Right kidney (tissue), 9 donors: Measurements from ENCODE around the gene SAYSD1.
"Not testable (repeated sequence)": the region's sequence is repeated elsewhere in the genome, so short reads cannot be mapped to it uniquely, and the experiment has no call there.

Experiments
- DNase-seq: peaks from one replicate; pipeline ENCODE4 v3.0.0-alpha.2; 2016
- long read RNA-seq, 8 donors: transcript quantifications; one replicate each; lab custom pipeline, GENCODE V29; 2026

Gene SAYSD1, protein sequence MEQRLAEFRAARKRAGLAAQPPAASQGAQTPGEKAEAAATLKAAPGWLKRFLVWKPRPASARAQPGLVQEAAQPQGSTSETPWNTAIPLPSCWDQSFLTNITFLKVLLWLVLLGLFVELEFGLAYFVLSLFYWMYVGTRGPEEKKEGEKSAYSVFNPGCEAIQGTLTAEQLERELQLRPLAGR
- long read RNA-seq, donor 1, transcript SAYSD1-201 (2 exons, 2,020 nt): major isoform, 9 of 10 reads
- long read RNA-seq, donor 1, partial matches to known transcripts: 0 of 10 reads
- long read RNA-seq, donor 1, other reads (novel, unspliced or antisense): 0 of 10 reads
- long read RNA-seq, donor 2, transcript SAYSD1-201 (2 exons, 2,020 nt): major isoform, 5 of 5 reads
- long read RNA-seq, donor 2, partial matches to known transcripts: 0 of 5 reads
- long read RNA-seq, donor 2, other reads (novel, unspliced or antisense): 0 of 5 reads
- long read RNA-seq, donor 3, partial matches to known transcripts: 0 of 5 reads
- long read RNA-seq, donor 3, other reads (novel, unspliced or antisense): 0 of 5 reads
- long read RNA-seq, donor 4, transcript SAYSD1-201 (2 exons, 2,020 nt): major isoform, 6 of 6 reads
- long read RNA-seq, donor 4, partial matches to known transcripts: 0 of 6 reads
- long read RNA-seq, donor 4, other reads (novel, unspliced or antisense): 0 of 6 reads
- long read RNA-seq, donor 5, transcript SAYSD1-201 (2 exons, 2,020 nt): major isoform, 8 of 8 reads
- long read RNA-seq, donor 5, partial matches to known transcripts: 0 of 8 reads
- long read RNA-seq, donor 5, other reads (novel, unspliced or antisense): 0 of 8 reads
- long read RNA-seq, donor 6, transcript SAYSD1-201 (2 exons, 2,020 nt): major isoform, 10 of 12 reads
- long read RNA-seq, donor 6, partial matches to known transcripts: 0 of 12 reads
- long read RNA-seq, donor 6, other reads (novel, unspliced or antisense): 0 of 12 reads
- long read RNA-seq, donor 7, transcript SAYSD1-201 (2 exons, 2,020 nt): major isoform, 10 of 12 reads
- long read RNA-seq, donor 7, partial matches to known transcripts: 0 of 12 reads
- long read RNA-seq, donor 7, other reads (novel, unspliced or antisense): 0 of 12 reads
- long read RNA-seq, donor 8, transcript SAYSD1-201 (2 exons, 2,020 nt): major isoform, 10 of 17 reads
- long read RNA-seq, donor 8, partial matches to known transcripts: 5 of 17 reads
- long read RNA-seq, donor 8, other reads (novel, unspliced or antisense): 0 of 17 reads

- peak; percentile 96 for DNase-seq
Observed at GRCh38 chr6:39114704-39115599, at the start of gene SAYSD1. SAYSD1 (minus strand) TSS chr6:39115186; CDS start chr6:39115089, 97 bp downstream.

- DNase-seq: no peak
Observed at GRCh38 chr6:39157511-39157910, 42.5 kb upstream of the SAYSD1 start.

DNA sequence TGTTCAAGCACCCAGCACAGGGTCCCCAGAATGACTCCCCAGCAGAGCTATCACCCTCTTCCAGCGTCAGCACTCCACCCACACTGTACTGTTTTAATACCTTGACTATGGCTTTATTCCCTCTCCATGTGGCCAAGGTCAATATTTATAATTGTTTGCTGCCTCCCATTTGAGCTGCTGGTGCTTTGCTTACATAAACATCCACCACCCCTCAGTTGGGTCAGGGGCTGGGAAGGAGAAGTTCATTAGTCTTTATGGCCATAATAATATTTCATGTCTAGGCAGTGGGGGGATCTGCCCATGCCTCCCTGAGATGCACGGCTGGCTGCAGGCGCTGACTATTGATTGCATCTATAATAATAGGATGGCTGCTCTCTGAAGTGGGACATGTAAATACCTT lies 41.8 kb upstream of the SAYSD1 start:
- DNase-seq: no peak

DNA sequence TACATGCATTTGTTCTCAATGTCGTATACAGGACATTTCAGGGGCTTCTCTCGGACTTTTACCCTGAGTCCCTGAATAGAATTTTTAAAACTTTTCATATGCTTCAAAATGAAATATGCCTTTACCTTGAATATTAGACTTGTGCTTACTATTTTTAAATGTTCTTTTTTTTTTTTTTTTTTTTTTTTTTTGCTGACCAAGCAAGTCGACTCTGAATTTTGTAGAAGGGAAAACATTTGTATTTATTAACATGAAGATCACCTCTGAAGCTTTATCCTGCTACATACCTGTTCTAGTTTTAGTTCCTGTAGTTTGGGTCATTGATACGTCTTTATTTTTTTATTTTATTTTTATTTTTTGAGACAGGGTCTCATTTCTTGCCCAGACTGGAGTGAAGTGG lies 39.7 kb upstream of the SAYSD1 start:
- DNase-seq: no peak

- no peak for DNase-seq
Observed at GRCh38 chr6:39153766-39154397, 38.9 kb upstream of the SAYSD1 start.

DNA sequence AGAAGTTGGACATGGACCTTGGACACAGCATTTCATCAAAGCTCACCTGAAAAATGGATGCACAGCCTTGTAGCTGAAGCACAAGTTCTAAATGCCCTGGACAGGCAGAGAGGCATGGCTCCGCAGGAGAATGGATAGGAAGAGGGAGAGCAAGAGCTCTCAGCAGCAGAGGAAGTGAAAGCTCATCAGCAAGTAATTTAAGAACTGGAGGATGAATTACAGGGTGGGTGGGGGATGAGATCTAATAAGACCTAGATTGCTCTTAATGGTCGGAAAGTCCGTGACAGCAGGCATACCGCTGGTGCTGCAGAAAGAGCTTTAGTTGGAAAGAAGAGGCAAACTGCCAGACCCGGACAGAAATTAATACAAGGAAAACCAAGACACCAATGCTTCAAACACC lies 37.3 kb upstream of the SAYSD1 start:
- no peak for DNase-seq

DNA sequence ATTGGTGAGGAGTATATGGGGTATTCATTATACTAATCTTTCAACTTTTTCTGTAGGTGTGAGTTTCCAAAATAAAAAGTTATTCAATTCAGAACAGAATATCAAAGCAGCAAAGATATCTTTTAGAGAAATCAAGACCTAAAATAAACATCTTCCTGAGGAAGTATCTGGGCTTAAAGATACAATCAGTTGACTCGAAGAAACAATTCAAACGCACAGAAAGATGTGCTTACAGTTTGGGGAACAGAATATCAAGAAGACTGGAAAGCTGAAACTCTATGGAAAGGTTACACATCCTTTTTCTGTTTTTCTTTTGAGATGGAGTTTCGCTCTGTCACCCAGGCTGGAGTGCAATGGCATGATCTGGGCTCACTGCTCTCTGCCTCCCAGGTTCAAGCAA lies 36.2 kb upstream of the SAYSD1 start:
- DNase-seq: no peak

DNA sequence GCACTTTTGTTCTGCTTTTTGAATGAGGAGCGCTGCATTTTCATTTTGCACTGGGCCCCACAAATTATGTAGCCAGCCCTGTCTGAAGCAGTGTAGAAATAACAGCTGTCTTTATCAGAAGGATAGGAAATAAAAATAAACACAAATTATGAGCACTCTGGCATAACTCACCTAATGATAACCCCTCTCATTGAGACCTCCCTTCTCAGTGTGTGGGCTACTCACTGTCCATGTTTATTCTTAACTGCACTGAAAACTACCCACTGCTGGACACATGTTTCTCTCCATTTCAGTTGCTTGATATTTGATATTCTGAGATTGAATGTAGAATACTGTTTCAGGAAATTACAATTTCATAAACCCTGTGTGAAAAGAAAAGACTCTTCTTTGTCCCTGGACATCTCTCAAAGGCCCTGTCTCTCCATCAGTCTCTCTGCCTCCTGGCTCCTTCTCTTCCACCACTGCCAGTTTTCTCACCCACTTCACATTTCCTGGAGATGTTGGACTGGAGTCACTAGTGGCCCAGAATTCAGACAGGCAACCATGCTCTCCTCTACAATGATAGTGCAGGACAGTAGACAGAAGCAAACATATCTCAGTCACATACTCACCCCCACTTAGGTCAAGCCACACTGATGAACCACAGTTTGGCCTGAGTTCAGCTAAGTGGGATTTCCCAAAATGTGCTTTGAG lies 29.6 kb upstream of the SAYSD1 start:
- DNase-seq: no peak

GRCh38 chr6:39143238-39143930 lies 28.4 kb upstream of the SAYSD1 start:
- no peak for DNase-seq

- DNase-seq: no peak
Observed at GRCh38 chr6:39140556-39141167, 25.7 kb upstream of the SAYSD1 start.

DNA sequence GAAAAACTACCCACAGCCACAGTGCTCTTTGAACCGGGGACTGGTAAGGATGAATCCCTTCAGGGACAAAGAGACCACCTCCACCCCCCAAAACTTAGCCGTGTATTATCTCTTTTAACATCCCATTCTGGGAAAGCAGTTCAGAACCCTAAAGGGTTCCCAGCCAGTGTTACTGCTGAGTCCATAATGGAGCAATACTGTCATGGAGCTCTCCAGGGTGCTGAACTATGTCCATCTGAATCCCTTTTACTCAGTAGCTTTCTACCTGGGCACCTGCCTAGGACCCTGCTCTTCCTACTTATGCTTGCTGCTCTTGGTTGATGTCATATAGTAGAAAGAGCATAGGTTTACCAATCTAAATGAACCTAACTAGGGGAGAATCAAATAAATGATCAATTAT lies 22.3 kb upstream of the SAYSD1 start:
- no peak for DNase-seq

GRCh38 chr6:39136207-39136606 lies 21.2 kb upstream of the SAYSD1 start:
- DNase-seq: not testable (repeated sequence)

GRCh38 chr6:39134761-39135160 lies 19.8 kb upstream of the SAYSD1 start:
- not testable (repeated sequence) for DNase-seq

DNA sequence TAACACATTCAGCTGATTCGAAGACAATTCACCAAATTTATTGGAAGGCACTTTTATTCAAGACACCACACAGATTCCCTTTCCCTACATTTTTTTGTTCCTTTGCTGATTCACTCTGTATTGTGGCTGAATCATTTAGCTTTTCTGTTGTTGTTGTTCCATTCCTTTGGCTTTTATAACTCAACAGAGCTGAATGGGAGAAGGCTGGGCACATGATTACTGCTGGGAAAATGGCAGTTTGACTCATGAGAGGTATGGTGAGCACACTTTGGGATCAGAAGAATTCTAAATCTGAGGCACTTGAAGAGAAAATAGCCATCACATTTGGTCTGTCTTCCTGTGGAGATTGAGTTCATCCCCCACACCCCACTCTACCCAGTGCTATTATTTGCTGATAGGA lies 15.7 kb upstream of the SAYSD1 start:
- no peak for DNase-seq

DNA sequence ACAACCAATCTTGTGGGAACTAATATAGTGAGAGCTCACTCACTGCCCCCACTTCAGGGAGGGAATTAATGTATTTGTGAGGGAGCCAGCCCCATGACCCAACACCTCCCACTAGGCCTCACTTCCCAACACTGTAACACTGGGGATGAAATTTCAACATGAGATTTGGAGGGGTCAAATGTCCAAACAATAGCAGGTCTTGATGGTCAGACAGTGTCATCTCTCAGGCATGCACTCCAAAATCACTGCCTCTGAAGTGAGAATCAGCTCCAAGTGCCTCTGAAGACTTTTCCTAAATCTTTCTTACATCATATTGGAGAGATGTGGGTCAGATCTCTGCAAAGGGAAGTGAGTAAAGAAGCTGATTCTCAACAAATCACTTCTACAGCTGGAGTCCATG lies 13.8 kb upstream of the SAYSD1 start:
- no peak for DNase-seq

GRCh38 chr6:39128106-39128505 lies 13.1 kb upstream of the SAYSD1 start:
- no peak for DNase-seq

GRCh38 chr6:39124114-39124513 lies 9.1 kb upstream of the SAYSD1 start:
- no peak for DNase-seq

- no peak for DNase-seq
Observed at GRCh38 chr6:39118921-39119320, 3.9 kb upstream of the SAYSD1 start.

DNA sequence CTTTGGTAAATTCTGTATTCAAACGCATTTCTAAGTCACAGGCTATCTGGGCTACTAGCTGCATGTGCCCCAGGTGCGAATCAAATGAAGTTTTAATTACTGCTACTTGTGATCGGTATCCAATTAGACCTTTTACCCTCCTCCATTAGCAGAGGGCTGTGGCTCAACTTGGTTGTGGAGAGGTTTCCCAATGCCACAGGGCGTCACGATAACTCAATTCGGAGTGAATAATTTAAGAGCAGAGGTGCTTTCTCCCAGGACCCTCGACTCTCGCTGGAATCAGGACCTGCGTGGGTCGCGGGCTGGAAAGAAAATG lies 640 bp downstream of the SAYSD1 start:
- no peak for DNase-seq

DNA sequence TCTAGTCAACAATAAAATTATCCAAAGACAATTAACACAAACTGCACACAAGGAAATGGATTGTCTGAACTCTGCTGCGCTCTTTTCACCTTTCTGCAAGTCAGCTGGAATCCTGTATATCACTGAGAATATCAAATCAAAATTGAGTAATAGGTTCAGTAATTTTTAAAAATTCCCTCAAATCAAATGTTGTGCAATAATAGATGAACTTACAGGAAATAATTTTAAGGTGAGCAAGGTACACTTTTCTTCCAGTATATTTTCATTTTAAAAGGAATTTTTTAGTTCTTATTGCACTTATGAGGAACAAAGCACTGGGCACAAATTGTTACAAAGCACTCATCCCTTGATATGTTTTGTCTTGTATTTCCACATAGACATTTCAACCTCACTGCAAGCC lies 1.2 kb downstream of the SAYSD1 start:
- no peak for DNase-seq
